ENCODE results near the gene CRYBG1. TPM values are rescaled to one million over a fixed set of nuclear protein-coding genes. Genes with fewer than 3 reads are reported as not detected.

The CRYBG1 gene
- total RNA-seq, 1 donor from 2014 or later = 3.0 TPM

GRCh38 chr6:106458021-106458986, 97.8 kb downstream of the CRYBG1 start:
- no peaks in the 10 kb centered on the region for H3K9me3 Mint-ChIP-seq (ENCODE audit: low read depth)
- no peaks in the 10 kb centered on the region for H3K36me3 Mint-ChIP-seq (ENCODE audit: insufficient read depth)
- no peaks in the 10 kb centered on the region for H3K27me3 Mint-ChIP-seq
- no peak for DNase-seq (ENCODE audit: low spot score, unreplicated experiment)
- H3K4me1 Mint-ChIP-seq (ENCODE audit: low read depth) = peaks cover 5% of the 10 kb centered on the region
- no peak for TF ChIP-seq CTCF (IDR thresholded peaks at IDR 0.05; ENCODE audit: unreplicated experiment)
- no peak overlapping the region for H3K4me3 Mint-ChIP-seq (ENCODE audit: low read depth)
- no peak overlapping the region for H3K27ac Mint-ChIP-seq

GRCh38 chr6:106460481-106460880, 100.0 kb downstream of the CRYBG1 start:
- Mint-ChIP-seq H3K4me1 (ENCODE audit: low read depth) (peaks cover 5% of the 10 kb centered on the region), H3K27me3 (no peaks in the 10 kb centered on the region), H3K9me3 (ENCODE audit: low read depth) (no peaks in the 10 kb centered on the region), H3K36me3 (ENCODE audit: insufficient read depth) (no peaks in the 10 kb centered on the region), H3K4me3 (ENCODE audit: low read depth) (no peak overlapping the region), H3K27ac (no peak overlapping the region)
- no peak for DNase-seq (ENCODE audit: low spot score, unreplicated experiment)
- no peak for TF ChIP-seq CTCF (IDR thresholded peaks at IDR 0.05; ENCODE audit: unreplicated experiment)

- Mint-ChIP-seq H3K27me3 (no peaks in the 10 kb centered on the region), H3K36me3 (ENCODE audit: insufficient read depth) (no peaks in the 10 kb centered on the region), H3K27ac (no peak overlapping the region), H3K4me3 (ENCODE audit: low read depth) (no peak overlapping the region), H3K9me3 (ENCODE audit: low read depth) (no peaks in the 10 kb centered on the region), H3K4me1 (ENCODE audit: low read depth) (peaks cover 5% of the 10 kb centered on the region)
- DNase-seq (ENCODE audit: low spot score, unreplicated experiment) = no peak
- TF ChIP-seq CTCF (IDR thresholded peaks at IDR 0.05; ENCODE audit: unreplicated experiment) = no peak
Observed at GRCh38 chr6:106461084-106461483, 100.6 kb downstream of the CRYBG1 start.

- Mint-ChIP-seq H3K27me3 (no peaks in the 10 kb centered on the region), H3K9me3 (ENCODE audit: low read depth) (no peaks in the 10 kb centered on the region), H3K36me3 (ENCODE audit: insufficient read depth) (no peaks in the 10 kb centered on the region), H3K4me1 (ENCODE audit: low read depth) (peaks cover 3% of the 10 kb centered on the region), H3K4me3 (ENCODE audit: low read depth) (no peak overlapping the region), H3K27ac (no peak overlapping the region)
- TF ChIP-seq CTCF (IDR thresholded peaks at IDR 0.05; ENCODE audit: unreplicated experiment) = no peak
- no peak for DNase-seq (ENCODE audit: low spot score, unreplicated experiment)
Observed at GRCh38 chr6:106462923-106463557, 102.5 kb downstream of the CRYBG1 start.

GRCh38 chr6:106466211-106466610, 105.7 kb downstream of the CRYBG1 start:
- Mint-ChIP-seq H3K36me3 (ENCODE audit: insufficient read depth) (no peaks in the 10 kb centered on the region), H3K27me3 (no peaks in the 10 kb centered on the region), H3K27ac (no peak overlapping the region)

More at GRCh38 chr6:106466211-106466610, 105.7 kb downstream of the CRYBG1 start:
- no peak for TF ChIP-seq CTCF (IDR thresholded peaks at IDR 0.05; ENCODE audit: unreplicated experiment)
- Mint-ChIP-seq H3K4me3 (ENCODE audit: low read depth) (no peak overlapping the region), H3K4me1 (ENCODE audit: low read depth) (no peaks in the 10 kb centered on the region), H3K9me3 (ENCODE audit: low read depth) (no peaks in the 10 kb centered on the region)
- DNase-seq (ENCODE audit: low spot score, unreplicated experiment) = no peak
